Mesenchymal stem cell (in vitro differentiated cells and primary cell): ENCODE measurements around the gene DBH.
"Not testable (repeated sequence)": the region's sequence is repeated elsewhere in the genome, so short reads cannot be mapped to it uniquely, and the experiment has no call there.

ENCODE experiments used
- DNase-seq: peaks from one replicate; pipeline ENCODE4 v3.0.0-alpha.2; 2013
- H2AFZ ChIP-seq: one replicate; pipeline ENCODE4 v1.6.1; 2013; ENCODE audit warnings: low read depth, mild to moderate bottlenecking, control low read depth, inconsistent platforms, low read length, moderate library complexity
- H2AK5ac ChIP-seq: 2 replicates; pipeline ENCODE4 v1.6.1; 2013; ENCODE audit warnings: low read length, moderate library complexity, mild to moderate bottlenecking, inconsistent platforms; ENCODE audit not compliant: severe bottlenecking
- H2BK120ac ChIP-seq: one replicate; pipeline ENCODE4 v1.6.1; 2013; ENCODE audit warnings: low read depth, mild to moderate bottlenecking, inconsistent platforms, low read length, moderate library complexity
- H2BK12ac ChIP-seq, 2 experiments: one replicate each; pipeline ENCODE4 v1.6.1; 2013; ENCODE audit warnings: inconsistent platforms in 2 of 2, low read length in 2 of 2, mild to moderate bottlenecking in 2 of 2, moderate library complexity in 2 of 2, control low read depth in 1 of 2
- H2BK15ac ChIP-seq: one replicate; pipeline ENCODE4 v1.6.1; 2013; ENCODE audit warnings: mild to moderate bottlenecking, low read depth, inconsistent platforms; ENCODE audit not compliant: poor library complexity, severe bottlenecking
- H2BK5ac ChIP-seq: 2 replicates; pipeline ENCODE4 v1.6.1; 2013; ENCODE audit warnings: low read depth, mild to moderate bottlenecking, low read length, control low read depth, inconsistent platforms; ENCODE audit not compliant: poor library complexity, severe bottlenecking
- H3K14ac ChIP-seq, 2 experiments: one replicate each; pipeline ENCODE4 v1.6.1; 2013; ENCODE audit warnings: inconsistent platforms in 2 of 2, low read length in 2 of 2, control low read depth in 1 of 2, mild to moderate bottlenecking in 1 of 2, moderate library complexity in 1 of 2
- H3K18ac ChIP-seq, 2 experiments: one replicate each; pipeline ENCODE4 v1.6.1; 2013; ENCODE audit warnings: inconsistent platforms in 2 of 2, low read length in 2 of 2, control low read depth in 1 of 2, low read depth in 1 of 2, mild to moderate bottlenecking in 1 of 2
- H3K23ac ChIP-seq, 2 experiments: one replicate each; pipeline ENCODE4 v1.6.1; 2013; ENCODE audit warnings: inconsistent platforms in 2 of 2, low read length in 2 of 2, mild to moderate bottlenecking in 2 of 2, moderate library complexity in 2 of 2, control low read depth in 1 of 2
- H3K27ac ChIP-seq: 2 replicates; pipeline ENCODE4 v1.5.1; 2013; ENCODE audit warnings: mild to moderate bottlenecking, moderate library complexity, low read length, control low read depth, inconsistent platforms; ENCODE audit not compliant: poor library complexity, severe bottlenecking
- H3K27me3 ChIP-seq, 2 experiments: 2 replicates each; pipeline versions ENCODE4 v1.6.1 to v1.7.0; 2013; ENCODE audit warnings: low read length in 2 of 2, mild to moderate bottlenecking in 2 of 2, moderate library complexity in 2 of 2, control low read depth in 1 of 2, inconsistent platforms in 1 of 2; ENCODE audit not compliant: control insufficient read depth in 1 of 2, insufficient read depth in 1 of 2
- H3K36me3 ChIP-seq, 2 experiments: 2 replicates each; pipeline versions ENCODE4 v1.6.1 to v1.7.0; 2013; ENCODE audit warnings: low read length in 2 of 2, control low read depth in 1 of 2, inconsistent platforms in 1 of 2, low read depth in 1 of 2, mild to moderate bottlenecking in 1 of 2; ENCODE audit not compliant: insufficient read depth in 2 of 2, control insufficient read depth in 1 of 2
- H3K4ac ChIP-seq, 2 experiments: one replicate each; pipeline ENCODE4 v1.6.1; 2013; ENCODE audit warnings: inconsistent platforms in 2 of 2, low read length in 2 of 2, mild to moderate bottlenecking in 2 of 2, moderate library complexity in 2 of 2, control low read depth in 1 of 2, low read depth in 1 of 2
- H3K4me1 ChIP-seq: 2 replicates; pipeline ENCODE4 v1.6.1; 2013; ENCODE audit warnings: low read depth, low read length, control low read depth; ENCODE audit not compliant: control insufficient read depth, insufficient read depth
- H3K4me2 ChIP-seq: 2 replicates; pipeline ENCODE4 v1.6.1; 2013; ENCODE audit warnings: low read length, mild to moderate bottlenecking, inconsistent platforms; ENCODE audit not compliant: poor library complexity, severe bottlenecking
- H3K4me3 ChIP-seq, 2 experiments: 2 replicates each; pipeline versions ENCODE4 v1.5.1 to v1.7.0; 2013; ENCODE audit warnings: low read length in 2 of 2, mild to moderate bottlenecking in 2 of 2, control low read depth in 1 of 2, low read depth in 1 of 2; ENCODE audit not compliant: insufficient read depth in 1 of 2
- H3K79me1 ChIP-seq: replicated peaks from 2 replicates; pipeline ENCODE4 v1.6.1; 2013; ENCODE audit warnings: mild to moderate bottlenecking, control low read depth, low read length, inconsistent platforms; ENCODE audit not compliant: poor library complexity, severe bottlenecking
- H3K9ac ChIP-seq: 2 replicates; pipeline ENCODE4 v1.7.0; 2013; ENCODE audit warnings: mild to moderate bottlenecking, low read length, moderate library complexity
- H3K9me3 ChIP-seq: 2 replicates; pipeline ENCODE4 v1.7.0; 2013; ENCODE audit warnings: mild to moderate bottlenecking, low read length; ENCODE audit not compliant: control insufficient read depth
- H4K8ac ChIP-seq: one replicate; pipeline ENCODE4 v1.6.1; 2013; ENCODE audit warnings: inconsistent platforms, mild to moderate bottlenecking, low read length, moderate library complexity
- H4K91ac ChIP-seq: one replicate; pipeline ENCODE4 v1.6.1; 2013; ENCODE audit warnings: mild to moderate bottlenecking, low read length, inconsistent platforms
- WGBS: methylation state at CpG from one replicate; pipeline ENCODE4 v1.1.7; 2013; ENCODE audit warnings: mixed read lengths; 5-methylcytosine and 5-hydroxymethylcytosine counted together

DBH gene

DNA sequence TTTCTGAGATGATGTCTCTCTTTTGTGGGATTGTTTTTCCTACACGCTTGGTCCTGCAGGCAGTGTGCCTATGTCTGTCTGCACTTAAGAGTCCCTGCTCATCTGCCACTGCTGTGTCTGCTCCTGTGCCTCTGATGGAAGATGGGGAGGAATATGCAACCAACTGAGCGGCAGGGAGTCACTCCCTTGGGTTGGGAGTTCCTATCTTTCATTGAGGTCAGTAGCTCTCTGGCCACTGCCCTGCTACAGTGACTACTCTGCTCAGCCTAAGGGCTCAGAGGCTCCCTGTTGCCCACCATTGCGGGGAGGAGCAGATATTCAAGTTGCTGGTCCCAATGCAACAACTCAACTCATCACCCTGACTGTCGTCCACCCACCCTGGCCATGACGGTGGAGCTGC lies 13.6 kb upstream of the DBH start:
- Histone ChIP-seq H2BK120ac (no peak overlapping the region), H3K9ac (no peak overlapping the region), H3K23ac (no peak overlapping the region), H3K4me2 (no peak overlapping the region), H3K79me1 (no peaks in the 10 kb centered on the region), H2BK12ac (no peak overlapping the region), H3K4ac (no peak overlapping the region), H3K27me3 (peaks cover 34 to 75% of the 10 kb centered on the region in 2 experiments), H2AFZ (no peak overlapping the region), H3K36me3 (no peaks in the 10 kb centered on the region), H2BK5ac (no peak overlapping the region), H3K18ac (no peak overlapping the region), H2AK5ac (no peak overlapping the region), H2BK15ac (no peak overlapping the region), H3K14ac (no peak overlapping the region), H3K9me3 (peaks cover 24% of the 10 kb centered on the region), H4K8ac (no peak overlapping the region), H3K27ac (no peak overlapping the region), H4K91ac (no peak overlapping the region), H3K4me1 (no peaks in the 10 kb centered on the region), H3K4me3 (no peak overlapping the region)
- WGBS = 85% methylated on average over 5 of the region's 5 CpGs
- DNase-seq = no peak

- H3K14ac ChIP-seq, H3K9ac ChIP-seq, H2BK12ac ChIP-seq, H3K4me2 ChIP-seq, H3K23ac ChIP-seq, H2BK120ac ChIP-seq, H2AK5ac ChIP-seq, H3K18ac ChIP-seq, H3K4me1 ChIP-seq, H2BK15ac ChIP-seq, H3K27ac ChIP-seq, H4K91ac ChIP-seq, H2AFZ ChIP-seq, H4K8ac ChIP-seq, H3K4ac ChIP-seq, H2BK5ac ChIP-seq, H3K36me3 ChIP-seq, H3K79me1 ChIP-seq, DNase-seq, H3K4me3 ChIP-seq: not testable (repeated sequence)
- Histone ChIP-seq H3K27me3 (peaks cover 44 to 70% of the 10 kb centered on the region in 2 experiments), H3K9me3 (peaks cover 28% of the 10 kb centered on the region)
Observed at GRCh38 chr9:133626008-133626407, 10.2 kb upstream of the DBH start.

DNA sequence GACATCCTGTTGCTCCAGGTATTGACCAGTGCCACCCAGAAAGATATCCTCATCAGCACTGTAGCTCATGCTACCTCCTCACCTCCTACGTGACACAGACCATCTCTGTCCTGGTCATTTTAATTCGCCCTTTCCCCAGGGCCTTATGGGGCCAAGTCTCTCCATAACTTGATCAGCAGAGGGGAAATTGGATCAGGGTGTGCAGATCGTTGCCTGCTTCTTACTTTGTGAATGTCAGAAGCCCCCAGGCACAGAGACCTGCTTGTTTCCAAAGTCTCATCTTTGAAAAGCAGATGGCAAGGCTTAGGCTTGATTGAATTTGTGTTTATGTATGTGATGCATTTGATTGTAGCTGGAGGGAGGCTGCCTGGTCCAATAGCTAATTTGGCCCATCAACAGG lies 8.8 kb upstream of the DBH start:
- Histone ChIP-seq H3K18ac (no peak overlapping the region), H4K91ac (no peak overlapping the region), H2AK5ac (no peak overlapping the region), H3K14ac (no peak overlapping the region), H3K4me3 (no peak overlapping the region), H3K9me3 (peaks cover 28% of the 10 kb centered on the region), H2BK12ac (no peak overlapping the region), H3K4me1 (no peaks in the 10 kb centered on the region), H3K79me1 (no peaks in the 10 kb centered on the region), H3K27ac (no peak overlapping the region), H2BK15ac (no peak overlapping the region), H3K4ac (no peak overlapping the region), H2BK5ac (no peak overlapping the region), H2AFZ (no peak overlapping the region), H4K8ac (no peak overlapping the region), H3K4me2 (no peak overlapping the region), H2BK120ac (no peak overlapping the region), H3K9ac (no peak overlapping the region), H3K23ac (no peak overlapping the region), H3K27me3 (peaks cover 46 to 71% of the 10 kb centered on the region in 2 experiments), H3K36me3 (no peaks in the 10 kb centered on the region)
- 80% methylated on average over 3 of the region's 3 CpGs for WGBS
- DNase-seq = no peak

DNA sequence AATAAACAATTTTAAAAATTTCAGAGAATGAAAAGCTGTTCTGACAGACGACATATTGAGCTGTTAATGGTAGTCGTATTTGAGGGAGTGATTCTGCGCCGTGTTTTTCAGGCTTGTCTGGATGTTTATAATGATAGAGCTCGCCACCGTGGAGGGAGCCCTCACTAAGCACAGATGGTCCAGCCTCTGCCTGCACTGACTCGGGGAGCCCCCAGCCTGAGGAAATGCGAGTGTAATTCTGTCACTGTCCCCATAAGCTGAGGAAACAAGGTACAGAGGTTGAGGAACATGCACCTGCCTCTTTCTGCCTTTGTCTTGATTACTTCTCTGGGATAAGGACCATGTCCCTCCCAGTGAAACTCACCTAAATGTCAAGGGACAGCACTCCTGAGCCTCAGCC lies 7.4 kb upstream of the DBH start:
- H3K4me1 ChIP-seq = no peaks in the 10 kb centered on the region

More for the DNA sequence above, 7.4 kb upstream of the DBH start:
- no peak overlapping the region for H3K23ac ChIP-seq
- no peak overlapping the region for H2AFZ ChIP-seq
- H3K14ac ChIP-seq = no peak overlapping the region
- H3K4ac ChIP-seq = no peak overlapping the region
- 84% methylated on average over 8 of the region's 8 CpGs for WGBS
- no peak overlapping the region for H2BK120ac ChIP-seq
- no peak overlapping the region for H3K27ac ChIP-seq
- no peak overlapping the region for H2BK15ac ChIP-seq
- H4K91ac ChIP-seq = no peak overlapping the region
- H2AK5ac ChIP-seq = no peak overlapping the region
- no peak for DNase-seq
- H3K4me3 ChIP-seq = no peak overlapping the region
- H3K9ac ChIP-seq = no peak overlapping the region
- no peak overlapping the region for H2BK5ac ChIP-seq
- peaks cover 53 to 70% of the 10 kb centered on the region in 2 experiments for H3K27me3 ChIP-seq
- H4K8ac ChIP-seq = no peak overlapping the region
- no peak overlapping the region for H2BK12ac ChIP-seq
- no peaks in the 10 kb centered on the region for H3K79me1 ChIP-seq
- H3K9me3 ChIP-seq = peaks cover 28% of the 10 kb centered on the region
- H3K36me3 ChIP-seq = no peaks in the 10 kb centered on the region
- H3K4me2 ChIP-seq = no peak overlapping the region
- no peak overlapping the region for H3K18ac ChIP-seq
